RCC 7860 (cell line): ENCODE measurements around the gene DEAF1.

Experiments used
- DNase-seq: peaks from one replicate; pipeline ENCODE4 v3.0.0-alpha.2; 2015; ENCODE audit warnings: low spot score
- FAIRE-seq: peaks from 2 replicates; lab custom pipeline; 2012; peaks lifted over from hg19 to GRCh38; lab: Jason Lieb, UNC

Gene DEAF1

DNA sequence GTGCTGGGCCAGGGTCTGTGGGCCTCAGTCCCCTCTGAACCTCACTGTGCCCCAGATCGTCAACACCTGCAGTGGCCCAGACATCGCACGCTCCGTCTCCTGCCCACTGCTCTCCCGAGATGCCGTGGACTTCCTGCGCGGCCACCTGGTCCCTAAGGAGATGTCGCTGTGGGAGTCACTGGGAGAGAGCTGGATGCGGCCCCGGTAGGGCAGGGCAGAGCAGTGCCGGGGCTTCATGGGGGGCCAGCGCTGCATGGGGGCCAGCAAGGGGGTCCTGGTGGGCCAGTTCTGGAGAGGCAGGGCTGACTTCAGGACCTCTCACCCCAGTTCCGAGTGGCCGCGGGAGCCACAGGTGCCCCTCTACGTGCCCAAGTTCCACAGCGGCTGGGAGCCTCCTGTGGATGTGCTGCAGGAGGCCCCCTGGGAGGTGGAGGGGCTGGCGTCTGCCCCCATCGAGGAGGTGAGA lies 27.4 kb upstream of the DEAF1 start:
- no peak for FAIRE-seq
- DNase-seq = no peak

DNA sequence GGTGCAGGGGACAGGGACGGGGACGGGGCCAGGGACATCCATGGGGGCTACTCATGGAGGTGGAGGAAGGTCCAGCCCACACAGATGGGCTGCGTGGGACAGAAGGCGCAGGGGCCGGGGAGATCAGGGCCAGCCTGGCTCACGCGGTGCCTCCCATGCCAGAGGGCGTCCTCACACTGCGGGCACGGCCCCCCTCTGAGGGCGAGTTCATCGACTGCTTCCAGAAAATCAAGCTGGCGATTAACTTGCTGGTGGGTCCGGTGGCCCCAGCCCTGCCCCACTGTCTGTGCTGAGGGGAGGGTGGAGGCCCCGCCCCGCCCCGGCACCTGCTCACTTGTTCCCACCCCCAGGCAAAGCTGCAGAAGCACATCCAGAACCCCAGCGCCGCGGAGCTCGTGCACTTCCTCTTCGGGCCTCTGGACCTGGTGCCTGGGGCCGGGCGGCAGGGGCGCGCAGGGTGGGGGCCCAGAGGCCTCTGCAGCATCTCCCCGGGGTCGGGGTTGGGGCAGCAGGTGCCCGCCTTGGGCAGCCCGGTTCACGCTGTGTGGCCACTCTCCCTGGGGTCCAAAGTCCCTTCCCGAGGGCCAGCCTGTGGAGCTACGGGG lies 26.8 kb upstream of the DEAF1 start:
- FAIRE-seq = no peak

DNA sequence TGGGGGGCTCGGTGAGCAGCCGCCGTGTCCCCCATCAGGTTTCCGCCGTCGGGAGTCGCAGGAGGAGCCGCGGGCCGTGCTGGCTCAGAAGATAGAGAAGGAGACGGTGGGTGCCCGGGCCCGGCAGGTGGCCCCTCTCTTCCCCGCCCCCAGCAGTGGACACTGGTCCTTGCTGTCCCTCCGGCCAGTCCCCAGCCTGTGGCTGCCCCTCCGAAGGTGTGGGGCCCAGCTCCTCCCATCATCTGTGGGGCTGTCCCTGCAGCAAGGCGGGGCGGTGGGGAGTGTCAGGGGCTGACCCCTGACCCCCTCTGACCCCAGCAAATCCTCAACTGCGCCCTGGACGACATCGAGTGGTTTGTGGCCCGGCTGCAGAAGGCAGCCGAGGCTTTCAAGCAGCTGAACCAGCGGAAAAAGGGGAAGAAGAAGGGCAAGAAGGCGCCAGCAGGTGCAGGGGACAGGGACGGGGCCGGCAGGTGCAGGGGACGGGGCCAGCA lies 26.3 kb upstream of the DEAF1 start:
- FAIRE-seq (no peak), DNase-seq (no peak)

More for the DNA sequence above, 26.8 kb upstream of the DEAF1 start:
- DNase-seq = no peak

DNA sequence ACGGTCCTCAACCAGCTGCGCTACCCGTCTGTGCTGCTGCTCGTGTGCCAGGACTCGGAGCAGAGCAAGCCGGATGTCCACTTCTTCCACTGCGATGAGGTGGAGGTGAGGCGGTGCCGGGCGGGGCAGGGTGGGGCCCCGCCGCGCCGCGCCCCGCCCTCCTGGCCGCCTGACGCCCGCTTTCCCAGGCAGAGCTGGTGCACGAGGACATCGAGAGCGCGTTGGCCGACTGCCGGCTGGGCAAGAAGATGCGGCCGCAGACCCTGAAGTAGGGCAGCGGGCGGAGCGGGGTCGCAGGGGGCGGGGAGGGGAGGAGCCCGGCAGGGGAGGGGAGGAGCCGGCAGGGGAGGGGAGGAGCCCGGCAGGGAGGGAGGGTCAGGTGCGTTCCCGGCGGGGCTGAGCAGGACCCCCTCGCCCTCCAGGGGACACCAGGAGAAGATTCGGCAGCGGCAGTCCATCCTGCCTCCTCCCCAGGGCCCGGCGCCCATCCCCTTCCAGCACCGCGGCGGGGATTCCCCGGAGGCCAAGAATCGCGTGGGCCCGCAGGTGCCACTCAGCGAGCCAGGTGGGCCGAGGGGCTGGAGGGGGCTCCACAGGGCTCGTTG lies 25.7 kb upstream of the DEAF1 start:
- FAIRE-seq (no peak), DNase-seq (peak; percentile 42)

DNA sequence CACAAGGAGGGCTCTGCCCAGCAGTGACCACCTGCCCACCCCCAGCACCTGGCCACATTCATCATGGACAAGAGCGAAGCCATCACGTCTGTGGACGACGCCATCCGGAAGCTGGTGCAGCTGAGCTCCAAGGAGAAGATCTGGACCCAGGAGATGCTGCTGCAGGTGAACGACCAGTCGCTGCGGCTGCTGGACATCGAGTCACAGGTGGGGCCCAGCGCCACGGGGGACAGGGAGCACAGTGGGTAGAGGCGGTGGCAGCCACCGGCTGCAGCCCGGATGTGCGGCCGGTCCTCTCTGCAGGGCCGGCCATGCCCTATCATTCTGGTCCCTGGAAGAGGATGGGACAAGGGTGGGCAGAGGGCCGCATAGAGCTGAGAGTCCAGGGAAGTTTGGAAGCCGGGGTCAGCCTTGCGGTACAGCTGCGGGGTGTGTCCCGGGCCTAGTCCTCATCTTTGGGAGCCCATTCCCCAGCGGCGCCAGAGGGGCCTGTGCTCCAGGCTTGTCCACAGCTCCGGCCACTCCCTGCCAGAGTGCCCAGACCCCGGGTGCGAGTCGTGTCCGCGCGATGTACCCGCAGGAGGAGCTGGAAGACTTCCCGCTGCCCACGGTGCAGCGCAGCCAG lies 25.1 kb upstream of the DEAF1 start:
- FAIRE-seq (no peak), DNase-seq (no peak)

DNA sequence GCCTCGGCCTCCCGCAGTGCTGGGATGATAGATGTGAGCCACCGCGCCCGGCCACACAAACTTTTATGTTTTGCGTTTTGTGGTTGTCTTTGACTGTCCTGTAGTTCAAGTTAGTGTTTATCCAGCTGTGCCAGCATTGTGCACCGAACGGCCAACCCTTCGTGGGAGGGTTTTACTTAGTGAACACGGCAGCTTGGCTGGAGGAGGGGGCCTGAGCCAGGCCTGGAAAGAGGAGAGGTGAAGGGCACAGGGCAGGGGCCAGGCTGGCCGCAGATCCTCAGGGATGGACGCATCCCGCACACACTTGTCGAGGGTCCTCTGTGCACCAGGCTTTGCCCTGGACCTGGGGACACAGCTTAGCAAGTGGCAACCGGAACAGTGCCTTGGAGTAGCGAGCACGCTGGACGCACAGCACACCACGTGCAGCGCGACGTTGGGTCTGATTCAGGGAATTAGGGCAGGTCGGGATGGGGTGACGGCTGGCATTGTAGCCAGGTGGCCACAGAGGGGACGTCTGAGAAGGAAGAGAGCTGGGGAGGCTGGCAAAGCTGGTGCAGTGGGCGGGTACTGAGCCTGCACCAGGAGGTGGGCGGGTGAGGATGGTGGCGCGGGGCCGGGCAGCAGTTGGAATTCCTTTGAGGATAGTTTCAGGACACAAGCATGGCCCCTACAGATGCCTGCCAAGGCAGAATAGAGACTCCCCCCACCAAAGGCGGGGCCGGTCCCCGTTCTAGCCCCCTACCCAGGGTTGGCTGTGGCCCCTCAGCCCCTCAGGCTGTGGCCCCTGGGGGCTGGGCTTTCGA lies 24.4 kb upstream of the DEAF1 start:
- DNase-seq (no peak), FAIRE-seq (no peak)

DNA sequence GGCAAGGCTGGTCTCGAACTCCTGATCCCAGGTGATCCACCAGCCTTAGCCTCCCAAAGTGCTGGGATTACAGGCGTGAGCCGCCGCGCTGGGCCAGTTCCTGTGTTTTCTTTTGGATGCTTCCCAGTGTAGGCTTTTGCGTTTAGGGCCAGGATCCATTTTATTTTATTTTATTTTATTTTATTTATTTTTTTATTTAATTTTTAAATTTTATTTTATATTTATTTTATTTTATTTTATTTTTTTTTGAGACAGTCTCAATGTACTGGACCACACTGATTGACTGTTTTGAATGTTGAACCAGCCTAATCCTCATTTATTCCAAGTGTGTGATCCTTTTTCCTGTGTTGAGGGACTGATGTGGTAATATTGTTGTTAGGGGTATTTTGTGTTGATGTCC lies 19.4 kb upstream of the DEAF1 start:
- DNase-seq (no peak), FAIRE-seq (no peak)

DNA sequence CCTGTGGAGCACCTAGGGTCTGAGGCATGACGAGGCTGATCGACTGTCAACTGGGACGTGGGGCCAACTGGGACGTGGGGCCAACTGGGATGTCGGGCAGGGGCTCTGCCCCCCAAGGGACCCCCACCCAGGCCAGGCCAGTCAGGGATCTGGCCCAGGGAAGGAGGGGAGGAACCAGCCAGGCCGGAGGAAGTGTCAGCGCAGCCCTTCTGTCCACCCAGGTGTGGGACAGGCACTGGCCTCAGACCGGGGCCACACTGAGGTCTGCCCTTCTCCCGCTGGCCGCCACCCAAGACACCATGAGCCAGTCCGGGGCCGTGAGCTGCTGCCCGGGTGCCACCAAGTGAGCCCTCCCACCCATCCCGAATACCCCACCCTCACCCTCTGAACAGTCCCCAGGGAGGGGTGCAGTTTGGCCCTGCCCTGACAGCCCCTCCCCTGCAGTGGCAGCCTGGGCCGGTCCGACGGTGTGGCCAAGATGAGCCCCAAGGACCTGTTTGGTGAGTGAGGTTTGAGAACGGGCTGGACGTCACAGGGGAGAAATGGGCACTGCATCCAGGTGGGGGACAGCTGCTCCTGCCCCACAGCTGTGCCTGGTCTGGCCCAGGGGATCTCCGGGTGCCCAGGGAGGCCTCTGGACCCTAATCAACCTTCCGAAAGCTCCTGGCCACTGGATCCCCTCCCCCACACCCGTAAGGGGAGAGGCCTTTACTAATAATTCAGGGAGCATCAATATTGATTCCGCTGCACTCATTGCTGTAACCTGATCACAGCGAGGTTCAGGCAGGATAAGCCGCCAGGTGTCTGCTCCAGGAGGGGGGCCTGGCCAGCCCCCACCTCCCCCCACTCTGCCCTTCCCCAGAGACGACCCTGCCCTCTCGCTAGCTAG lies 14.3 kb upstream of the DEAF1 start:
- no peak for FAIRE-seq
- no peak for DNase-seq

DNA sequence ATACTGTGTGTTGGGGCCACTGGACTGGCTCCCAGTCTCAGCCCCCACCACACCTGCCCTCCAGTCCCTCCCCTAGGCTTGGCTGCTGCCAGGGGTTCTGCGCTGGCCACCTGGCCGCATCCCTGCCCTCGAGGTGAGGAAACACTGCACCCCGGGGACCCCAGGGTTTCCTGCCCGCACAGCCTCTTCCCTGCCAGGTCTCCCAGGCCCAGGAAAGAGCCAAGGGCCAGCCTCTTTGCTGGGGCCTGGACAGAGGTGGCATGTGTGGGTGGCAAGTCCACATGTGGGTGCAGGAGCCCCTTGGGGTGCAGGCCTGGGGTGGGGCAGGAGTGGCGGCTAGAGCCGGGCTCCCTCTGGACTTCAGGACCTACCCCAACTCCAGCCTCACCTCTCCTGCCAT lies 13.5 kb upstream of the DEAF1 start:
- FAIRE-seq (no peak), DNase-seq (no peak)

DNA sequence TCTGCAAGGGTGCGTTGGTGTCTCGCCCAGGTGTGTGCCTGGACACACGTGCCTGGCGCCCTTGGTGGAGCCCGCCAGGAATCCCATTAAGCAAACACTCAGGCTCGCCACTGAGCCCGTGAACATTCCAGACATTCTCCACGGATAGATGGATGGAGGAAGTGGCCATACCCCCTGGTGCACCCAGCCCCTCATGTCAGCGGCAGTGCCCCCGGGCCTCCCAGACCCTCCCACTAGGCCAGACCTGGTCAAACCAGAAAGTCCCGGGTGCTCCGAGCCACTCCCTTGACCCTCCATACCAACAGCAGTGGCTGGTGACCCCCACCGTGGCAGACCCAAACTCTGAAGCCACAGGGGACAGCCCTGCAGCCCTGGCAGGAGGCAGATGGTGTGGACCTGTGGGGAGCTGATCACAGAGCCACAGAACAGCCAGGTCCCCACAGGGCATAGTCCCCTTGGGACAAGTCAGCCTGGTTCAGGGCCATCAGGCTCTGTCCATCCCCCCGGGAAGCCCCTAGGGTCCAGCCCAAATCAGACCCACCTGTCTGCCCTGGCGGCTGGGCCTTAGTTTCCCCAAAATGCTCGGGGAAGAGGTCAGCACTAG lies 12.9 kb upstream of the DEAF1 start:
- DNase-seq (peak; percentile 85), FAIRE-seq (peak; percentile 79)

DNA sequence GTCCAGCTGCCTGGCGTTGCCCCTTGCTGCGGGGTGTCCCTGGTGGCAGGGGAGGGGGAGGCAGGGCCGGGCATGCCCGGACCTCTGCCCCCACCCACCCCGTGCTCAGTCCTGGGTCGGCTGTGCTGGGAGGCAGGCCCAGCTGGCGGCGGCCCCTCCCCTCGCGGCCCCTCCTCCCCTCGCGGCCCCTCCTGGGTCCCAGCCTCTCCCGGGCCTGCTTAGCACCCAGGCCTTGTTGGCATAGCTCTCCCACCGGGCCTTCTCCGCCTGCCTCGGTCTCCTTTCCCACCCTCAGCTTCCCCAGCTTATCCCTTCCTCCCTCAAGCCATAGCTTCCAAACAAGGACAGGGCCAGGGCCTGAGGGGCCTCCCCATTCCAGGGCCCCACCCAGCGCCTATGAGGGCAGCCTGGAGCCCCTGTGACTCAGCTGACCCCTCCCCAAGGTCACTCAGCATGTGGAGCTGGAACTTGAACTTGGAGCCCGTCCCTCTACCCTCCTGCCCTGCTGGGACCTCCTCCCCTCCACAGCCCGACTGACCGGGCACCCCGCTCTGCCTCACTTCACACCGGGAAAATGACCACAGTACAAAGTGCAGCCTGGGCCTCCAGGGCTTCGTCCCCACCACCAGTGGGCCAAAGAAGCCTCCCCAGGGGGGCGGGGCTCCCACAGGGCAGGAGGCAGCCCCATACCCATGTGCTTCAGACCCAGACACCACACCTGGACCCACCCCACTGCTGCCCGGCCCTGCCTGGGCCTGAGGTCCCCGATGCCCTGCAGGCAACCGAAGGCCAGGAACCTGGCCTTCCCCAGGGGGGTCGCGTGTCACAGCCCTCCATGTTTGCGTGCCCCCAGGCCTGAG lies 12.2 kb upstream of the DEAF1 start:
- peak; percentile 88 for DNase-seq
- peak; percentile 79 for FAIRE-seq

DNA sequence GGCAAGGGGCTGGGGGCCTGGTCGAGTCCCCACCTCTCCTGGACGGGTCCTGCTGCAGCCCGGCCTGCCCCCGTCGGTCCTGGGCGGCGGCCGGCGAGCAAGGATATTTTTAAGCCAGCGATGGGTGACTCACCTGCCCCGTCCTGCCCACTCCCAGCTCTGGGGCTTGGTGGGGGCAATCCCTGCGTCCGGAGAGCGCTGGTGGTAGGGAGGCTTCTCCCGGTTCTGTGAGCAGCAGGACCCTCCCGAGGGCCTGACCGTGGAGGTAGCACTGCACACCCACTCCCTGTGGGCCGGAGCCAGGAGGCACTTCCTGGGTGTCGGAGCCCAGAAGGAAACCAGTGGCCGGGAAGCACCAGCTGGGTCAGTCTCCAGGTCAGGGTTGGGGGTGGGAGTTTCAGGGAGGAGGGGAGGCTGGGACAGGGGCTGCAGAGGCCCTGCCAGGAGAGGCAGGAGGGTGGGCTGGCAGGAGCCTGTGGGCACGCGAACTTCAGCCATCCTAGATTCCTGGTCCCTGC lies 11.5 kb upstream of the DEAF1 start:
- DNase-seq = peak; percentile 40

DNA sequence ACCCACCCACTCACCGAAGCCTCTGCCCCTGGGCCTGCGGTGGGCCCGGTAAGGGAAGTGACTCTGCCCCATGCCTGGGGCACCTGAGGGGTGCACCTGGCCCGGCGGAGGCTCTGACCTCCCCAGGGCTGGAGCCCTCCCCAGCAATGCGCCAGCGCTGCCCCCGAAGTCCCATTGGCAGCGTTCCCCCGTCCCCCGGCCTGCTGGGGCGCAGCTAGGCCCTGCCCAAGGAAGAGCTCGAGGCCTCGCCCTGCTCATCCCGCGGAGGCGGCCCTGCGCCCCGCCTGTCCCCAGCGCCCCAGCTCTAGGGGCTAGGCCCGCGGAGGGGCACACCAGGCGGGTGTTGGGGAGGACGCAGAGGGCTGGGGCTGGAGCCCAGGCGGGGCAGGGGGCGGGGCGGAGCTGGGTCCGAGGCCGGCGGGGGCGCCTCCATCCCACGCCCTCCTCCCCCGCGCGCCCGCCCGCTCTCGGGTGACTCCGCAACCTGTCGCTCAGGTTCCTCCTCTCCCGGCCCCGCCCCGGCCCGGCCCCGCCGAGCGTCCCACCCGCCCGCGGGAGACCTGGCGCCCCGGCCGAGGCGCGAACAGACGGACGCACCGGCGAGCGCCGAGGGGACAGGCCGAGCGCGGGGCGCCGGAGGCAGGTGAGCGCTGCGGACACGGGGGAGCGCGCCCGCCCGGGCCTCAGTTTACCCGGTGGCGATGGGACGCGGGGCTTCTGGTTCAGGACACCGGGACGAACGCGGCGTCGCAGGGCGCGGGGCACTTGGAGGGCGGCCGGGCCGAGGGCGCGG lies 10.8 kb upstream of the DEAF1 start, which contains the start of gene EPS8L2:
Gene EPS8L2, plus strand, starts transcription at position 586 of the 793 bp plus-strand sequence. CDS start 3,177 bp downstream, outside the sequence.
- peak; percentile 46 for DNase-seq
- no peak for FAIRE-seq

More for the DNA sequence above, 11.5 kb upstream of the DEAF1 start:
- FAIRE-seq = no peak

DNA sequence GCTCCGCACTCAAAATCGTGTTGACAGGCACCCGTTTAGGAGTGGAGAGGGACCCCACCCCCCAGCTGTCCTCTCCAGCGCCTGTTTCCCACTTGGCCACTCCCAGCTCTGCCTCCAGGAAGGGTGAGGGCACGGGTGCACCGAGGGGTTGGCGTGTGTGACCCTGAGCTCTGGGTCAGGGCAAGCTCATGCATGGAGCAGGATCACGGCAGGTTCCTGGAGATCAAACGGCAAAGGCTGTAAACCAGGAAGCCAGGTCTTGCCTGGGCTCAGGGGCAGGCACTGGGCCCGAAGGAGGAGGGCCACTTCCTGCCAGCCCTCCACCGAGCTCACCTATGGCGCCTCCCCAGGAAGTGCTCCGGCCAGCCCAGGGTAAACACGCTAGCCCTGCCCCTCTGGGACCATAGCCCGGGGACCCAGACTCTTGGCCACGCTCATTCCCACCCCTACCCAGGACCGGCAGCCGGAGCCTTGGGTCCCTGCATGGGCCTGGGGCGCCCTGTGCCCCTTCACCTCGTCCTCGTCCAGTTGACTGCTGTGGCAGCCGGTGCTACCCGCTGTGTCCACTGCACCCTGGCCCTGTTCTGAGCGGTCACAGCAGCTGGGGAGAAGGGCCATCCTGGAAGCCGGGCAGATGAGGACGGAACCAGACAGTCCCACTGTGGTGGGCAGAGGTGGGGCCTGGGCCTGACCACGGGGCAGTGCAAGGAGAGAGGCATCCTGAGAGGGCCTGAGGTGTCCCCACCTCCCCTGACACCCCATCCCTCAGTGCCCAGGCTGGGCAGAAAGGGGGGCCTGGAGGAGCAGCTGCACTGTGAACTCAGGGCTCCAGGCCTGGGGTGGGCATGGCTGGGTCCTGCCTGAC lies 10.0 kb upstream of the DEAF1 start:
- DNase-seq (peak; percentile 61), FAIRE-seq (peak; percentile 32)

DNA sequence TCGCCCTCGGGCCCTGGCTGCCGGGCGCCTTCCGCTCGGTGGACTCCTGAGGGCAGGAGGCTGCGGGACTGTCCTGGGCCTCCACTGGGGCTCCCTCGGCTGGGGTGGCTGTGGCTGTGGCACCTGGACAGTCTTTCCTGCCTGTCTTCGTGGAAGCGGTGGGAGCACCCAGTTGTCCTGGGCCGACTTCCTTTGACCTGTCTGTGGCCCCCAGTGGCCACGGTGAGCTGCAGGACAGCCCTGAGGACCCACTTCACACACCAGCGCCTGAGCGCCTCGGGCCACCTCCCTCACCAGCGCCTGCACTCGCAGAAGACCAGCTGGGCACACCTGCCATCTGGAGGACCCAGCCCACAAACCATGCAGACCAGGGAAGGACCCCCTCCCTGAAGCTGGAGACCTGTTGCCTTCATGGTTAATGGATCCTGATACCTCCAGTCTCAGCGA lies 9.2 kb upstream of the DEAF1 start:
- no peak for DNase-seq
- no peak for FAIRE-seq

DNA sequence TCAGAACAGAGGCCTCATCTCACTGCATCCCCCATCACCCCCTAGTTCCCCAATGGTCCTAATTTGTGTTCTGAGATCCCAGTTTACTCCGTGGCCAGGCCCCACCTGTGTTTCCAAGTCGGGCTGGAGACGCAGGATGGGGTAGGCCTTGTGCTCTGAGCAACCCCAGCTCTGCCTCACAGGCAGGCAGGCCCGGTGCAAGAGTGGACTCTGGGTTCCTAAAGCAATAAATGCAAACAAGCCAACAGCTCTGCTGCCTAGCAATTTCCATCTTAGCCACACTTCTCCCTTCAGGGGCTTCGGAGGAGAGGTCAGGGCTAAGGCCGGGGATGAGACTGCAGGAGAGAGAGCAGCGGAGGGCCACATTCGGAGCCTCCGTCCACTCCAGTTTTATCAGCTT lies 8.5 kb upstream of the DEAF1 start:
- FAIRE-seq = no peak
- no peak for DNase-seq
